Naive thymus-derived CD4-positive, alpha-beta T cell (primary cell): ENCODE results near the gene ADORA3. TPM values are rescaled to one million over a fixed set of nuclear protein-coding genes. Genes with fewer than 3 reads are reported as not detected.

ENCODE experiments used
- ATAC-seq: fragments of 150-1000 bp; cut with Tn5 transposase; 2 replicates; pipeline ENCODE4 v1.10.0; 2021; ENCODE audit warnings: mild to moderate bottlenecking, moderate library complexity
- CTCF ChIA-PET: fragments of 350-600 bp; sonication (Branson Sonifier 250); formaldehyde crosslinking; loops from one replicate; lab custom pipeline; 2021; ENCODE audit warnings: antibody characterized with exemption; lab: Charles Lee
- POLR2A ChIA-PET: fragments of 350-600 bp; sonication (Branson Sonifier 250); formaldehyde crosslinking; loops from one replicate; lab custom pipeline; 2021; ENCODE audit warnings: antibody characterized with exemption, inconsistent platforms; lab: Charles Lee
- DNase-seq, 9 donors: peaks; one replicate each; pipeline versions ENCODE4 v3.0.0 to v3.0.0-alpha.2; 2020 to 2022; ENCODE audit warnings: mixed read lengths in 1 of 9
- H3K27ac ChIP-seq: one replicate; pipeline ENCODE4 v1.7.0; 2013; ENCODE audit warnings: mild to moderate bottlenecking, low read depth, low read length, moderate library complexity
- H3K27me3 ChIP-seq, 2 donors: one replicate each; pipeline ENCODE4 v1.7.0; 2013; ENCODE audit warnings: low read length in 2 of 2, mild to moderate bottlenecking in 2 of 2, moderate library complexity in 2 of 2; ENCODE audit not compliant: control insufficient read depth in 2 of 2, insufficient read depth in 2 of 2
- H3K36me3 ChIP-seq, 3 experiments: 1 replicate in 2 of 3; 2 replicates in 1 of 3; pipeline ENCODE4 v1.7.0; 2013; ENCODE audit warnings: low read length in 3 of 3, mild to moderate bottlenecking in 3 of 3, moderate library complexity in 1 of 3; ENCODE audit not compliant: insufficient read depth in 3 of 3, control insufficient read depth in 2 of 3
- H3K4me1 ChIP-seq, 2 donors: one replicate each; pipeline ENCODE4 v1.7.0; 2013; ENCODE audit warnings: low read length in 2 of 2, mild to moderate bottlenecking in 2 of 2, moderate library complexity in 1 of 2; ENCODE audit not compliant: control insufficient read depth in 2 of 2, insufficient read depth in 2 of 2
- H3K4me3 ChIP-seq: 2 replicates; pipeline ENCODE4 v1.7.0; 2013; ENCODE audit warnings: mild to moderate bottlenecking, low read length
- H3K9me3 ChIP-seq, 3 experiments: 1 replicate in 2 of 3; 2 replicates in 1 of 3; pipeline ENCODE4 v1.7.0; 2013; ENCODE audit warnings: low read length in 3 of 3; ENCODE audit not compliant: control insufficient read depth in 2 of 3
- H3K27ac Mint-ChIP-seq, 9 donors: one replicate each; pipeline ENCODE4 v1.8.0; 2020 to 2022; ENCODE audit warnings: mixed read lengths in 9 of 9, mild to moderate bottlenecking in 8 of 9, moderate library complexity in 5 of 9, inconsistent platforms in 2 of 9
- H3K27me3 Mint-ChIP-seq, 5 donors: one replicate each; pipeline ENCODE4 v1.8.0; 2021 to 2022; ENCODE audit warnings: mixed read lengths in 5 of 5, mild to moderate bottlenecking in 1 of 5
- H3K36me3 Mint-ChIP-seq, 5 donors: one replicate each; pipeline ENCODE4 v1.8.0; 2020 to 2022; ENCODE audit warnings: mixed read lengths in 5 of 5, mild to moderate bottlenecking in 3 of 5, inconsistent platforms in 1 of 5
- H3K4me1 Mint-ChIP-seq, 7 donors: one replicate each; pipeline ENCODE4 v1.8.0; 2020 to 2022; ENCODE audit warnings: mixed read lengths in 7 of 7, mild to moderate bottlenecking in 3 of 7, inconsistent platforms in 1 of 7
- H3K4me3 Mint-ChIP-seq, 10 donors: one replicate each; pipeline ENCODE4 v1.8.0; 2020 to 2022; ENCODE audit warnings: mild to moderate bottlenecking in 10 of 10, mixed read lengths in 10 of 10, moderate library complexity in 6 of 10, inconsistent platforms in 2 of 10
- H3K9me3 Mint-ChIP-seq, 11 donors: one replicate each; pipeline ENCODE4 v1.8.0; 2020 to 2022; ENCODE audit warnings: mixed read lengths in 11 of 11, mild to moderate bottlenecking in 4 of 11, inconsistent platforms in 1 of 11, moderate library complexity in 1 of 11
- intact Hi-C, 2 donors: fragments of 100-400 bp; cut with micrococcal nuclease; formaldehyde crosslinking; loops; one replicate each; pipeline ENCODE4 v1.15.1; 2023
- polyA plus RNA-seq, 2 donors: library from polyadenylated mRNA; unstranded; fragments of 300-500 nt; fragmentation: Illumina TruSeq; gene quantifications; one replicate each; pipeline ENCODE4 v1.2.3, GENCODE V29; 2021
- total RNA-seq, 6 experiments: library from RNA in 5 of 6; stranded (reverse) in 5 of 6; gene quantifications; 1 replicate in 5 of 6; 2 replicates in 1 of 6; pipeline ENCODE4 v1.2.3 and lab custom pipeline; 2021 to 2026

ADORA3 gene
- total and polyA plus RNA-seq, 7 experiments from 2014 or later = 0.66 to 1.6 (median 1.0) TPM; not detected in 4

- no peak overlapping the region for H3K27ac ChIP-seq
- H3K4me1 ChIP-seq = peaks cover 43 to 48% of the 10 kb centered on the region in 2 donors
- POLR2A ChIA-PET = interaction anchor here (1.1 to 8.9 kb wide), 4 partner anchors 9 to 266 kb away, joined by 3 to 96 read pairs (median 5); partner anchors contain the start of gene C1orf162
- no peak overlapping the region for H3K4me3 ChIP-seq
- ATAC-seq (no peak), DNase-seq (no peak)
- H3K36me3 Mint-ChIP-seq = peaks cover 12 to 65% (median 40%) of the 10 kb centered on the region in 5 donors
- no peaks in the 10 kb centered on the region for H3K27me3 Mint-ChIP-seq
- H3K36me3 ChIP-seq = peaks cover 0 to 56% (median 19%) of the 10 kb centered on the region in 3 experiments
- H3K27me3 ChIP-seq = no peaks in the 10 kb centered on the region
- H3K4me1 Mint-ChIP-seq = peaks cover 40 to 85% (median 78%) of the 10 kb centered on the region in 7 donors
- H3K9me3 ChIP-seq = no peaks in the 10 kb centered on the region
- peak overlapping the region in 5 of 10 donors; percentile 8 to 97 (median 18) for H3K4me3 Mint-ChIP-seq
- CTCF ChIA-PET = interaction anchor here (0.8 to 2.6 kb wide), 4 partner anchors 12 to 54 kb away, joined by 3 to 11 read pairs (median 5); partner anchors contain the start of gene C1orf162
- intact Hi-C loops = no loop called here
- H3K9me3 Mint-ChIP-seq = peaks cover 0 to 6% (median 0%) of the 10 kb centered on the region in 11 donors
- H3K27ac Mint-ChIP-seq = peak overlapping the region in 2 of 9 donors; percentile 11 to 56
These were observed 49.7 kb downstream of the ADORA3 start for GRCh38 chr1:111453706-111454105.

- H3K9me3 Mint-ChIP-seq = peaks cover 0 to 6% (median 0%) of the 10 kb centered on the region in 11 donors
- ChIA-PET CTCF (interaction anchor here (0.5 to 2.6 kb wide), 6 partner anchors 13 to 1249 kb away, joined by 3 to 11 read pairs (median 4); partner anchors contain the start of gene C1orf162), POLR2A (interaction anchor here (0.7 to 8.9 kb wide), 7 partner anchors 11 to 265 kb away, joined by 3 to 96 read pairs (median 4); partner anchors contain the start of gene C1orf162)
- no peaks in the 10 kb centered on the region for H3K27me3 Mint-ChIP-seq
- H3K27ac ChIP-seq = no peak overlapping the region
- H3K4me1 Mint-ChIP-seq = peaks cover 46 to 90% (median 80%) of the 10 kb centered on the region in 7 donors
- H3K36me3 ChIP-seq = peaks cover 0 to 45% (median 11%) of the 10 kb centered on the region in 3 experiments
- DNase-seq (no peak), ATAC-seq (no peak)
- no peak overlapping the region for H3K4me3 ChIP-seq
- peak overlapping the region in 2 of 9 donors; percentile 3 to 60 for H3K27ac Mint-ChIP-seq
- intact Hi-C loops = no loop called here
- H3K4me1 ChIP-seq = peaks cover 53 to 55% of the 10 kb centered on the region in 2 donors
- no peaks in the 10 kb centered on the region for H3K9me3 ChIP-seq
- H3K4me3 Mint-ChIP-seq = peak overlapping the region in 5 of 10 donors; percentile 10 to 97 (median 25)
- H3K36me3 Mint-ChIP-seq = peaks cover 12 to 59% (median 31%) of the 10 kb centered on the region in 5 donors
- H3K27me3 ChIP-seq = no peaks in the 10 kb centered on the region
These were observed 50.9 kb downstream of the ADORA3 start for GRCh38 chr1:111452581-111452980.

DNA sequence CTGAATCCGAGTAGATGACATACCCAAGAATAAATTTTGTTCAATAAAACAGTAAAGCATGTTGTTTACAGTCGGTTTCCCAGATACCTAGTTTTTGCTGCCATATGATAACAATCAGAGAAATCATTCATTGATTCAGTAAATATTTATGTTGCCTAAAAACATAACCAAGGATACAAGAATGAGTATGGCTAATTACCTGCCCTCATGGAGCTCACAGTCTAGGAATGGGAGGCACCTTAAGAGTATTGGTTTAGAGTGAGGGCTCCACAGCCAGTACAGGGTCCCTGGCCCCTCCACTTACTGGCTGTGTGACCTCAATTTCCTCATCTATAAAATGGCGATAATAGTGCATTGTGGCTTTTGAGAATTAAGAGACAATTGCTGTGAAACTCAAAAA lies 53.2 kb downstream of the ADORA3 start:
- Mint-ChIP-seq H3K4me1 (peaks cover 48 to 92% (median 85%) of the 10 kb centered on the region in 7 donors), H3K27me3 (no peaks in the 10 kb centered on the region), H3K4me3 (peak overlapping the region; percentile 97 to 100 (median 100)), H3K27ac (peak overlapping the region; percentile 95 to 100 (median 99)), H3K36me3 (peaks cover 21 to 56% (median 24%) of the 10 kb centered on the region in 5 donors), H3K9me3 (peaks cover 0 to 6% (median 0%) of the 10 kb centered on the region in 11 donors)
- Histone ChIP-seq H3K9me3 (no peaks in the 10 kb centered on the region), H3K4me1 (peaks cover 60 to 64% of the 10 kb centered on the region in 2 donors), H3K4me3 (peak overlapping the region; percentile 89), H3K27me3 (no peaks in the 10 kb centered on the region), H3K27ac (peak overlapping the region; percentile 98), H3K36me3 (peaks cover 0 to 48% (median 11%) of the 10 kb centered on the region in 3 experiments)
- intact Hi-C loops = no loop called here
- POLR2A ChIA-PET = interaction anchor here (1.0 to 8.9 kb wide), 7 partner anchors 13 to 305 kb away, joined by 3 to 96 read pairs (median 6); partner anchors contain the start of gene C1orf162
- CTCF ChIA-PET = interaction anchor here (0.7 to 1.7 kb wide), 3 partner anchors 8 to 230 kb away, joined by 3 read pairs; no protein-coding TSS in a partner anchor
- DNase-seq (no peak), ATAC-seq (no peak)

DNA sequence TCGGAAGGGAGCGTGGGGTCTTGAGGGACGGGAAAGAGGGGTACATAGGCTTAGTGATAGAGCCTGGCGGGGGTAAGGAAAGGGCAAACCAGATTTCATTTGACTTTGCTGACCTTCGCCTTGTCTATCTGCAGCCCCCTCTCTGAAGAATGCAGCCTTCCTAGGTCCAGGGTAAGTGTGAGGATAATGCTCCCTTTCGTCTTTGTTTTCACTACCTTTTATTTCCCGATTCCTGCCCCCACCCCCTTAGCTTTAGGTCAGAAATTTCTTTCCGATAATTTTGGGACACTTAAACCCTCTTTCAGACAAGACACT lies 53.8 kb downstream of the ADORA3 start:
- intact Hi-C loops = loop anchor here (1.0 to 10.0 kb wide), 18 partner anchors 8 to 1415 kb away; partner anchors contain the start of genes CEPT1 (in 2 of the 2), DDX20 (in 2 of the 2), DRAM2 (in 2 of the 2) and INKA2 (in 1 of the 2)
- Histone ChIP-seq H3K27ac (peak overlapping the region; percentile 98), H3K27me3 (no peaks in the 10 kb centered on the region), H3K4me3 (peak overlapping the region; percentile 89), H3K9me3 (no peaks in the 10 kb centered on the region), H3K4me1 (peaks cover 55 to 60% of the 10 kb centered on the region in 2 donors), H3K36me3 (peaks cover 0 to 45% (median 11%) of the 10 kb centered on the region in 3 experiments)
- Mint-ChIP-seq H3K9me3 (peaks cover 0 to 6% (median 0%) of the 10 kb centered on the region in 11 donors), H3K4me1 (peaks cover 44 to 92% (median 83%) of the 10 kb centered on the region in 7 donors), H3K27ac (peak overlapping the region; percentile 95 to 100 (median 99)), H3K36me3 (peaks cover 16 to 52% (median 24%) of the 10 kb centered on the region in 5 donors), H3K27me3 (no peaks in the 10 kb centered on the region), H3K4me3 (peak overlapping the region; percentile 97 to 100 (median 100))
- POLR2A ChIA-PET = interaction anchor here (0.5 to 8.9 kb wide), 9 partner anchors 12 to 1111 kb away, joined by 3 to 96 read pairs (median 5); partner anchors contain the start of genes C1orf162 and RBM15
- CTCF ChIA-PET = interaction anchor here (0.6 to 1.7 kb wide), 3 partner anchors 8 to 58 kb away, joined by 3 to 6 read pairs (median 3); no protein-coding TSS in a partner anchor
- DNase-seq (no peak), ATAC-seq (no peak)

Other genes starting within 250 kb of the ADORA3 start
- not detected for gene CHIA, start 212.8 kb downstream of the ADORA3 start, total RNA-seq
- not detected for gene CHIA, start 212.8 kb downstream of the ADORA3 start, polyA plus RNA-seq
- 10 to 100 TPM in 1 of 5 experiments, 1 to 10 TPM in 3, under 1 TPM in 1; 0.68 to 12.5 (median 8.4) TPM for gene OVGP1, start 75.9 kb downstream of the ADORA3 start, total RNA-seq
- 1 to 10 TPM in 1 of 2 donors, under 1 TPM in 1; 0.38 to 1.6 TPM for gene OVGP1, start 75.9 kb downstream of the ADORA3 start, polyA plus RNA-seq
- gene WDR77, start 54.4 kb downstream of the ADORA3 start, total RNA-seq = 10 to 100 TPM; 20.7 to 39.9 (median 29.5) TPM
- gene WDR77, start 54.4 kb downstream of the ADORA3 start, polyA plus RNA-seq = 10 to 100 TPM; 42.4 to 44.7 TPM
- 100 to 1,000 TPM in 2 of 5 experiments, 10 to 100 TPM in 3; 64.9 to 298 (median 98.7) TPM for gene ATP5PB, start 54.2 kb downstream of the ADORA3 start, total RNA-seq
- 100 to 1,000 TPM; 280 to 437 TPM for gene ATP5PB, start 54.2 kb downstream of the ADORA3 start, polyA plus RNA-seq
- gene C1orf162, start 29.6 kb downstream of the ADORA3 start, total RNA-seq = 100 to 1,000 TPM in 2 of 5 experiments, 10 to 100 TPM in 3; 15.3 to 117 (median 95.2) TPM
- gene C1orf162, start 29.6 kb downstream of the ADORA3 start, polyA plus RNA-seq = 100 to 1,000 TPM; 330 to 407 TPM
- under 1 TPM in 1 of 5 experiments, not detected in 4; 0.41 TPM for gene TMIGD3, start within 50 bp of the ADORA3 start, total RNA-seq
- gene TMIGD3, start within 50 bp of the ADORA3 start, polyA plus RNA-seq = not detected
- 100 to 1,000 TPM in 4 of 5 experiments, 10 to 100 TPM in 1; 89.8 to 183 (median 107) TPM for gene RAP1A, start 116.2 kb upstream of the ADORA3 start, total RNA-seq
- gene RAP1A, start 116.2 kb upstream of the ADORA3 start, polyA plus RNA-seq = 10 to 100 TPM; 37.6 to 55.0 TPM
- 1 to 10 TPM in 2 of 5 experiments, under 1 TPM in 1, not detected in 2; 0.94 to 5.6 (median 2.3) TPM for gene INKA2, start 235.8 kb upstream of the ADORA3 start, total RNA-seq
- not detected for gene INKA2, start 235.8 kb upstream of the ADORA3 start, polyA plus RNA-seq